Measurements from ENCODE around the gene LNX1.

LNX1 gene

GRCh38 chr4:53552711-53553110, 38.6 kb downstream of the LNX1 start:
- no peak for TF ChIP-seq MYC (IDR thresholded peaks at IDR 0.05; ENCODE audit: low read depth, low read length)
- TF ChIP-seq, protein P1, sequence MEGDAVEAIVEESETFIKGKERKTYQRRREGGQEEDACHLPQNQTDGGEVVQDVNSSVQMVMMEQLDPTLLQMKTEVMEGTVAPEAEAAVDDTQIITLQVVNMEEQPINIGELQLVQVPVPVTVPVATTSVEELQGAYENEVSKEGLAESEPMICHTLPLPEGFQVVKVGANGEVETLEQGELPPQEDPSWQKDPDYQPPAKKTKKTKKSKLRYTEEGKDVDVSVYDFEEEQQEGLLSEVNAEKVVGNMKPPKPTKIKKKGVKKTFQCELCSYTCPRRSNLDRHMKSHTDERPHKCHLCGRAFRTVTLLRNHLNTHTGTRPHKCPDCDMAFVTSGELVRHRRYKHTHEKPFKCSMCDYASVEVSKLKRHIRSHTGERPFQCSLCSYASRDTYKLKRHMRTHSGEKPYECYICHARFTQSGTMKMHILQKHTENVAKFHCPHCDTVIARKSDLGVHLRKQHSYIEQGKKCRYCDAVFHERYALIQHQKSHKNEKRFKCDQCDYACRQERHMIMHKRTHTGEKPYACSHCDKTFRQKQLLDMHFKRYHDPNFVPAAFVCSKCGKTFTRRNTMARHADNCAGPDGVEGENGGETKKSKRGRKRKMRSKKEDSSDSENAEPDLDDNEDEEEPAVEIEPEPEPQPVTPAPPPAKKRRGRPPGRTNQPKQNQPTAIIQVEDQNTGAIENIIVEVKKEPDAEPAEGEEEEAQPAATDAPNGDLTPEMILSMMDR (IDR thresholded peaks at IDR 0.05; ENCODE audit: low read depth, low read length), result no peak
- DNase-seq (ENCODE audit: low read depth), result no peak
- H3K4me3 ChIP-seq (ENCODE audit: low read depth, low read length), result no peak overlapping the region

DNA sequence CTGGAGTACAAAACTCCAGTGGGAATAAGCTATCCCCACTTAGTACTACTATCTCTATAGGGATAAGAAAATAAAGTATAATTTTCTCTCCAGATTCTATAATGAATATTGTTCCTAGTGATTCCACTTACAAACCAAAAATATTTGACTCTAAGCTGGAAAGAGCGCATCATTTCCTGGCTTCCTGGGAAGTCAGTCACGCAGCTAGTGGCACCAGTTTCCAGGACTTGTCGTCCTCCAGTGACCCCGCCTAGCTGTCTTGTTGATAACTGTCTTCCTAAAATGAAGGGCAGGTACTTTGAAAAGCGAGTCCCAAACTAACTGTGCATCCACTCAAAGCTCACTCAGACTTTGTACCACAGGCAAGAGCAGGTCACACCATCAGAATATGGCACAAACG, 39.3 kb downstream of the LNX1 start:
- H3K4me3 ChIP-seq (ENCODE audit: low read depth, low read length), result no peak overlapping the region
- TF ChIP-seq MYC (IDR thresholded peaks at IDR 0.05; ENCODE audit: low read depth, low read length) (no peak), POLR2A (IDR thresholded peaks at IDR 0.05; ENCODE audit: extremely low read depth, insufficient read length) (no peak), MAX (IDR thresholded peaks at IDR 0.05; ENCODE audit: low read depth, low read length) (no peak)
- TF ChIP-seq, protein P1 (IDR thresholded peaks at IDR 0.05; ENCODE audit: low read depth, low read length), result no peak
- DNase-seq (ENCODE audit: low read depth), result no peak

GRCh38 chr4:53551281-53551864, 39.9 kb downstream of the LNX1 start:
- TF ChIP-seq POLR2A (IDR thresholded peaks at IDR 0.05; ENCODE audit: extremely low read depth, insufficient read length) (no peak), MYC (IDR thresholded peaks at IDR 0.05; ENCODE audit: low read depth, low read length) (no peak), MAX (IDR thresholded peaks at IDR 0.05; ENCODE audit: low read depth, low read length) (no peak)
- TF ChIP-seq, protein P1 (IDR thresholded peaks at IDR 0.05; ENCODE audit: low read depth, low read length), result no peak
- DNase-seq (ENCODE audit: low read depth), result no peak
- H3K4me3 ChIP-seq (ENCODE audit: low read depth, low read length), result no peak overlapping the region

DNA sequence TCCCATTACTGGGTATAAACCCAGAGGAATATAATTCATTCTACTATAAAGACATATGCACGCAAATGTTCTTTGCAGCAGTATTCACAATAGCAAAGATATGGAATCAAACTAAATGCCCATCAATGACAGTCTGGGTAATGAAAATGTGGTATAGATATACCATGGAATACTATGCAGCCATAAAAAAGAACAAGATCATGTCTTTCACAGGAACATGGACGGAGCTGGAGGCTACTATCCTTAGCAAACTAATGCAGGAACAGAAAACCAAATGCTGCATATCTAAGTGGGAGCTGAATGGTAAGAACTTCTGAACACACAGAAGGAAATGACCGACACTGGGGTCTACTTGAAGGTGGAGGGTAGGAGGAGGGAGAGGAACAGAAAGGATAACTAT, 42.6 kb downstream of the LNX1 start:
- H3K4me3 ChIP-seq (ENCODE audit: low read depth, low read length), result no peak overlapping the region
- TF ChIP-seq, protein P1 (IDR thresholded peaks at IDR 0.05; ENCODE audit: low read depth, low read length), result no peak
- TF ChIP-seq MYC (IDR thresholded peaks at IDR 0.05; ENCODE audit: low read depth, low read length) (no peak), MAX (IDR thresholded peaks at IDR 0.05; ENCODE audit: low read depth, low read length) (no peak), POLR2A (IDR thresholded peaks at IDR 0.05; ENCODE audit: extremely low read depth, insufficient read length) (no peak)
- no peak for DNase-seq (ENCODE audit: low read depth)

- no peak for DNase-seq (ENCODE audit: low read depth)
- no peak overlapping the region for H3K4me3 ChIP-seq (ENCODE audit: low read depth, low read length)
- TF ChIP-seq MAX (IDR thresholded peaks at IDR 0.05; ENCODE audit: low read depth, low read length) (no peak), POLR2A (IDR thresholded peaks at IDR 0.05; ENCODE audit: extremely low read depth, insufficient read length) (no peak), MYC (IDR thresholded peaks at IDR 0.05; ENCODE audit: low read depth, low read length) (no peak)
- TF ChIP-seq, protein P1 (IDR thresholded peaks at IDR 0.05; ENCODE audit: low read depth, low read length), result no peak
These were observed 43.3 kb downstream of the LNX1 start for GRCh38 chr4:53547983-53548382.

Measured in NB4 (cell line).